ENCODE data around the gene CACNB2.

DNA sequence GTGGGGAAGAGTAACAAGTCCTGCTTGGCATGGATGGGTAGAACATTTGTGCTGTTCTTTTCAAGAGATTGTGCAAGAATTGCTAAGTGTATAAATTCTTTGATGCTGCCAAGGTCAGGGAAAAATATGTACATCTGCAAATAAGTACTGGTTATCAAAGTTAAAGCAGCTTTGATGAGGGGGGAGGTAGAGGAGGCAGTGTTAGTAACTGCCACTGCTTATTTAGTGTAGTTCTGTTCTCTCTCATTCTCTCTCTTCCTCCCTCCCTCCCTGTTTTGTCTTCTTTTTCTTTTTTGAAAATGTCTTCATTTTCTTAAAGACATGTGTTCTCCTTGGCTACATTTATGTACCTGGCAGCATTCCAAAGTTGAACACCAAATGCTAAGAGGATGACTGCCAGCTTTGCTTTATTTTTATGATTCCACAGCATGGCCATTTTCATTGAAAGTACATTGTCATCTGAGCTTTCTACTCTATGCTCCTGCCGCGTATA lies 18.6 kb downstream of the CACNB2 start:
- TF ChIP-seq POLR2A (IDR thresholded peaks at IDR 0.05; ENCODE audit: low read depth, low read length), result no peak
- TF ChIP-seq, protein P1, sequence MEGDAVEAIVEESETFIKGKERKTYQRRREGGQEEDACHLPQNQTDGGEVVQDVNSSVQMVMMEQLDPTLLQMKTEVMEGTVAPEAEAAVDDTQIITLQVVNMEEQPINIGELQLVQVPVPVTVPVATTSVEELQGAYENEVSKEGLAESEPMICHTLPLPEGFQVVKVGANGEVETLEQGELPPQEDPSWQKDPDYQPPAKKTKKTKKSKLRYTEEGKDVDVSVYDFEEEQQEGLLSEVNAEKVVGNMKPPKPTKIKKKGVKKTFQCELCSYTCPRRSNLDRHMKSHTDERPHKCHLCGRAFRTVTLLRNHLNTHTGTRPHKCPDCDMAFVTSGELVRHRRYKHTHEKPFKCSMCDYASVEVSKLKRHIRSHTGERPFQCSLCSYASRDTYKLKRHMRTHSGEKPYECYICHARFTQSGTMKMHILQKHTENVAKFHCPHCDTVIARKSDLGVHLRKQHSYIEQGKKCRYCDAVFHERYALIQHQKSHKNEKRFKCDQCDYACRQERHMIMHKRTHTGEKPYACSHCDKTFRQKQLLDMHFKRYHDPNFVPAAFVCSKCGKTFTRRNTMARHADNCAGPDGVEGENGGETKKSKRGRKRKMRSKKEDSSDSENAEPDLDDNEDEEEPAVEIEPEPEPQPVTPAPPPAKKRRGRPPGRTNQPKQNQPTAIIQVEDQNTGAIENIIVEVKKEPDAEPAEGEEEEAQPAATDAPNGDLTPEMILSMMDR (IDR thresholded peaks at IDR 0.05; ENCODE audit: extremely low read depth in 1 of 2, insufficient read depth in 1 of 2, low read depth in 1 of 2, low read length in 2 of 2), result no peak
- TF ChIP-seq GATA2 (IDR thresholded peaks at IDR 0.05; ENCODE audit: insufficient read depth, insufficient read length, low read depth, low read length), result no peak
- no peak for TF ChIP-seq MYC (IDR thresholded peaks at IDR 0.05; ENCODE audit: low read depth, low read length)
- no peak for TF ChIP-seq EZH2 (IDR thresholded peaks at IDR 0.05; ENCODE audit: borderline replicate concordance, low read depth, low read length, severe bottlenecking)
- TF ChIP-seq FOS (IDR thresholded peaks at IDR 0.05; ENCODE audit: borderline replicate concordance, insufficient read depth, low read length), result no peak
- no peak for TF ChIP-seq POLR2AphosphoS5 (IDR thresholded peaks at IDR 0.05; ENCODE audit: insufficient read depth, low read depth, low read length)

Measured in endothelial cell of umbilical vein (primary cell).